NCI-H82 (cell line): ENCODE results near the gene ADD3.
A peak's percentile ranks its signal among the peaks of the same experiment; 100 is the strongest.
"Not testable (repeated sequence)": the region's sequence is repeated elsewhere in the genome, so short reads cannot be mapped to it uniquely, and the experiment has no call there.

Experiments
- DNase-seq: peaks from one replicate; lab custom pipeline; 2025; lab: John Stamatoyannopoulos, UW

The ADD3 gene

GRCh38 chr10:110035070-110035921 is 27.5 kb downstream of the ADD3 start:
- no peak for DNase-seq

- no peak for DNase-seq
These were observed 28.9 kb downstream of the ADD3 start for GRCh38 chr10:110036640-110037039.

- DNase-seq: no peak
These were observed 31.5 kb downstream of the ADD3 start for GRCh38 chr10:110039254-110039653.

- DNase-seq: peak; percentile 4
These were observed 32.3 kb downstream of the ADD3 start for GRCh38 chr10:110040108-110040507.

DNA sequence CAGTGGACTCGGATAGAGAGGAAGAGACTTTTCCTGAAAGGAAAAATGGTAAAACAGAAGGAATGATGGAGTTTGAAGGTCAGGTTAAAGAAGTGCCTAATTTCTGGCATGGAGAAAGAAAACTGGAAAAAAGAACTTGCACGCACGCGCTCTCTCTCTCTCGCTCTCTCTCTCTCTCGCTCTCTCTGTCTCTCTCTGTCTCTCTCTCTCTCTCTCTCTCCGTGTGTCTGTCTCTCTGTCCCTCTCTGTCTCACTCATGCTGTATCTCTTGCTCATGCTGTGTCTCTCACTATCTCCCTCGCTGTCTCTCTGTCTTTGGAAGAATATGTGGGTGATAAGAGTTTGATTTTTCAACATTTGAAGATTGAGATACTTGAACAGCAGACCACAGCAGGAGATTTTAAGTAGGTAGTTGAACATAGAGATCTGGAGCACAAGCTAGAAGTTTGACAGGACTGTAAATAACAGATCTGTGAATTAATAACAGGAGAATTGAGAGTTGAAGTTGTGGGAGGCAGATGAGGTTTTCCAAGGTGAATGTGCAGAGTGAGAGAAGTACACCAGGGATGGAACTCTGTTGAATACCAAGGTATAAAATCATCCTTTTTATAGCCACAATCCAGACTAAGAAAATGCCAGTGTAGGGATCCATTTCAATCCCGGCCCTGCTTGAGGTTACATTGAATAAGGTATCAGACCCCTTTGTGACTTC is 33.1 kb downstream of the ADD3 start:
- DNase-seq: no peak

GRCh38 chr10:110041479-110041829 is 33.7 kb downstream of the ADD3 start:
- no peak for DNase-seq

DNA sequence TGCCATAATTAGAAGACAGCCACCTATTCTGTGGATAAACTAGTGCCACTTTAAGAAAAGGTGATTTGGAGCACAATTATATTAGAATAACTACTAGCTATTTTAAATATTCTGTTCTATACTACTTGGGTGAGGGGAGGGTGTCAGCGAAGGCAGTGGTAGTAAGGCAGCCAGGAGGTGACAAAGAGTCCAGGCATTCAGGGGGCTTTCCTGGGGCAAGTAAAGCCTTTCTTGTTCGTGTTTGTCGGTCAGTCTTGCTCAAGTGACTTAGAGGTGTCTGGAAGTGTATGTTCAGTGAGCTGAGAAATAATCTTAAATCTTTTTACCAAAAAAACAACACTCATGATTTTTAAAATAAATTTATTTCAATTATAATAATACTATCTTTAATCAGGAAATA is 34.4 kb downstream of the ADD3 start:
- DNase-seq: no peak

GRCh38 chr10:110042891-110043290 is 35.1 kb downstream of the ADD3 start:
- no peak for DNase-seq

- no peak for DNase-seq
These were observed 36.9 kb downstream of the ADD3 start for GRCh38 chr10:110044681-110045080.

DNA sequence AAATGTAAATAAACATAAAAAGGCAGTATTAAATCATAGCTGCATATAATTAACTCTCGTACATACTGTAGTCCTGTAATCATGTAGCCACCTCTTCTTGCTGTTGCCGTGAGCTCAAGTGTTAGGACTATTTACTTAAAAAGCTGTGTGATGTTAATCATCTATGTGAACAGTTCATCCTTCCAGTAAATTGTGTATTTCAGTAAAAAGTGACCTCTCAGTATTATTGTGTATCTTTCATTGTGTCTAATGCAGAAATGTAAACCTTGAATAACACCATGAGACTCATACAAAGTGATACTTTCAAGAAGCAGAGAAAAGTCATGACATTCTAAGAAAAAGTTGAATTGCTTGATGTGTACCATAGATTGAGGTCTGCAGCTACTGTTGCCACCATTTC is 38.0 kb downstream of the ADD3 start:
- no peak for DNase-seq

DNA sequence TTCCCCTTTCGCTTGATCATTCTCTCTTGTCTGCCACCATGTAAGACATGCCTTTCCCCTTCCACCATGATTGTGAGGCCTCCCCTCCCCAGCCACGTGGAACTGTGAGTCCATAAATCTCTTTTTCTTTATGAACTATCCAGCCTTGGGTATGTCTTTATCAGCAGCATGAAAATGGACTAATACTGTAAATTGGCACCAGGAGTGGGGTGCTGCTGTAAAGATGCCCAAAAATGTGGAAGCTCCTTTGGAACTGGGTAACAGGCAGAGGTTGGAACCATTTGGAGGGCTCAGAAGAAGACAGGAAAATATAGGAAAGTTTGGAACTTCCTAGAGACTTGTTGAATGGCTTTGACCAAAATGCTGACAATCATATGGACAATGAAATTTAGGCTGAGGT is 40.4 kb downstream of the ADD3 start:
- not testable (repeated sequence) for DNase-seq

GRCh38 chr10:110048781-110049180 is 41.0 kb downstream of the ADD3 start:
- no peak for DNase-seq

DNA sequence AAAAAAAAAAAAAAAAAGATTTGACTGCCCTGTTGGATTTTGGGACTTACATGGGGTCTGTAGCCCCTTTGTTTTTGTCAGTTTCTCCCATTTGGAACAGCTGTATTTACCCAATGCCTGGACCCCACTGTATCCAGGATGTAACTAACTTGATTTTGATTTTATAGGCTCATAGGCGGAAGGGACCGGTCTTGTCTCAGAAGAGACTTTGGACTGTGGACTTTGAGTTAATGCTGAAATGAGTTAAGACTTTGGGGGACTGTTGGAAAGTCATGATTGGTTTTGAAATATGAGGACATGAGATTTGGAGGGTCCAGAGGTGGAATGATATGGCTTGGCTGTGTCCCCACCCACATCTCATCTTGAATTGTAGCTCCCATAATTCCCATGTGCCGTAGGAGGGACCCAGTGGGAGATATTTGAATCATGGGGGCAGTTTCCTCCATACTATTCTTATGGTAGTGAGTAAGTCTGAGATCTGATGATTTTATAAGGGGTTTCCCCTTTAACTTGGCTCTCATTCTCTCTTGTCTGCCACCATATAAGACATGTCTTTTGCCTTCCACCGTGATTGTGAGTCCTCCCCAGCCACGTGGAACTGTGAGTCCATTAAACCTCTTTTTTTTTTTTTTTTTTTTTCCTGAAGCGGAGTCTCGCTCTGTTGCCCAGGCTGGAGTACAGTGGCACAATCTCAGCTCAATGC is 42.3 kb downstream of the ADD3 start:
- not testable (repeated sequence) for DNase-seq

GRCh38 chr10:110051487-110051886 is 43.7 kb downstream of the ADD3 start:
- DNase-seq: no peak

DNA sequence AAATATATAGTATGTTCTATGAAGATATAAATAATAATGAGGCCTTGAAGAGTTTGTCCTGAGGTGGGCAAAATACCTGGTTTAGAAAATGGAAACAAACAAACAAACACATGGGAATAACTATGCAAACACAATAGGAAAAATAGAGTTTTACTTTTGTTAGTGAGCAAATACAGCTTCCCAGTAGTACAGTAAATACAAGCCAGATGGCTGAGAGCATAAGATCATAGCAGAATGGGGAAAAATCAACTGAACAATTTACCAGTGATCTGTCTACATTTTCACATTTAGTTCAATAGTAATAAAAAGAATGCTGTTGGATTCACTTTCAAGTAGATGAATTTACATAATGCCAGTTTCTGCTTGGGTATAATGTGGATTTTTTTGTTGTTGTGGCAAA is 45.1 kb downstream of the ADD3 start:
- DNase-seq: no peak

DNA sequence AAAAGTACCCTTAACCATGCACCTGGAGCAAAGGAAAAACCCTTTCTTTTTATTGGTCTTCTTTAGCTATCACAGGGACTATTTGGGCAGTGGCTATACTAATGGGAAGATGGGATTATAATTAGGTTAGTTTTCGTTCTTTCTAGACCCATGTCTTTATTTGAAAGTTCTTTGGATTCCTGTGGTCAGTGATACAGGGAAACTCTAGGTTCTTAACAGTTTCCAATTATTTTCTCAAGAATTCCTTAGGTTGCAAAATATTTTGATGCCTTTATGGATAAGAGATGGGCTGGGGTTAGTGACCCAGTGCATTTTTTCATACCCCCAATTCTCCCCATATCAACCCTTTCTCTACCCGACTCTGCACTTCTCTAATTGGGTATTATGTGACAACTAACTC is 49.0 kb downstream of the ADD3 start:
- no peak for DNase-seq

GRCh38 chr10:110057456-110057855 is 49.7 kb downstream of the ADD3 start:
- no peak for DNase-seq

DNA sequence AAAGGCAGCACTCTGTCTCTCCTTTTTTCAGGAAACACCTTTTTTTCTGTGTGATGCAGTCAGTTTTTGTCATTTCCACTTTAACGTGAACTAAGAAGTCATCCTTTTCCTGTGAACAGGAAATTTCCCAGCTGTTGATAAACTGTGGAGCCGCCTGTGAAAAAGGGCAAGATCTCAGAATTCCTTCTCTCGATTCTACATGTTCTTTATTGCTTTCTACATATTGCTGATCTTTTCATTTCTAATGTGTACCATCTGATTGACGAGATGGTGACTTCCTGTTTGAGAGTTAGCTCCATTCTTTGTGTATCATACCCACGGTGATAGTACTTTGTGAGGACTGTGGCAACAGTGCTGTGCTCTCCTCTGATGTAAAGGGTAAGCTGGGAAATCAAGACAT is 50.4 kb downstream of the ADD3 start:
- DNase-seq: no peak

GRCh38 chr10:110059925-110060324 is 52.1 kb downstream of the ADD3 start:
- DNase-seq: no peak

DNA sequence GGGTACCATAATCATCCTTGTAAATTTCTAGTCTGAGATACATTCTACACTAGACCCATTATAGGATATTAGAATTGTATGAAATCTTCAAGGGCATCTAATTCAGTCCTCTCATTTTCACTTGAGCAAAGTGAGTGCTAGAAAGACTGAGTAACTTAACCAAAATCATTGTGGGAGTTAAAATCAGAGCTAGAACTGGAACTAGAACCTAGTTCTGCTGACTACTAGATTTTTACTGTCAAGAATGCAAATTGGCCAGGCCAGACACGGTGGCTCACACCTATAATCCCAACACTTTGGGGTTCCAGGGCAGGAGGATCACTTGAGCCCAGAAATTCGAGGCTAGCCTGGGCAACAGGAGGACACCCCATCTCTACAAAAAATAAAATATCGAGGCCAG is 53.9 kb downstream of the ADD3 start:
- no peak for DNase-seq

DNA sequence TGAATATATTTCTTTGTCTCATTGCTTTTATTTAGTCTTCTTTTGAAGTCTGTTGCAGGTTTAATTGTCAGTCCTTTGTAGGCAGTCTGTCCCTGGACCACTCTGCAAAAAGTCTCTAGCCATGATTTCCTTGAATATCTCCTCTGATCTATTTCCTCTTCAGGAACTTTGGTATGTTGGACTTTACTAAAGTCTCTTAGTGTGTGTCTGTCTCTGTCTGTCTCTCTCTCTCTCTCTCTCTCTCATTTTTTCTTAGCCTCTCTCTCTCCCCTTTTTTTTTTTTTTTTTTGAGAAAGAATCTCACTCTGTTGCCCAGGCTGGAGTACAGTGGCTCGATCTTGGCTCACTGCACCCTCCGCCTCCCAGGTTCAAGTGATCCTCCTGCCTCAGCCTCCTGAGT is 57.5 kb downstream of the ADD3 start:
- no peak for DNase-seq

- peak; percentile 9 for DNase-seq
These were observed 60.4 kb downstream of the ADD3 start for GRCh38 chr10:110067960-110068770.
